Fibroblast of villous mesenchyme (primary cell): ENCODE results near the gene KPNA1. TPM values are rescaled to one million over a fixed set of nuclear protein-coding genes. Genes with fewer than 3 reads are reported as not detected.
A peak's percentile ranks its signal among the peaks of the same experiment; 100 is the strongest.
"Not testable (repeated sequence)": the region's sequence is repeated elsewhere in the genome, so short reads cannot be mapped to it uniquely, and the experiment has no call there.

Experiments
- DNase-seq: peaks from one replicate; pipeline ENCODE4 v3.0.0-alpha.2; 2010; ENCODE audit warnings: low read depth
- H3K4me3 ChIP-seq: 2 replicates; pipeline ENCODE4 v1.5.1; 2011; ENCODE audit warnings: low read depth, mild to moderate bottlenecking, low read length
- CTCF ChIP-seq: IDR thresholded peaks from 2 replicates; pipeline ENCODE4 v1.5.1; 2012; ENCODE audit warnings: low read depth, mild to moderate bottlenecking, low read length; ENCODE audit not compliant: insufficient read depth
- total RNA-seq: library from RNA; depleted of rRNA; stranded (reverse); fragments of >200 nt; gene quantifications from 2 replicates; pipeline ENCODE4 v1.2.3, GENCODE V29; 2012

KPNA1 gene
- total RNA-seq, 1 donor: 44.0 TPM

GRCh38 chr3:122502139-122502538, 12.6 kb downstream of the KPNA1 start:
- no peak for TF ChIP-seq CTCF
- DNase-seq: no peak
- no peak overlapping the region for H3K4me3 ChIP-seq

DNA sequence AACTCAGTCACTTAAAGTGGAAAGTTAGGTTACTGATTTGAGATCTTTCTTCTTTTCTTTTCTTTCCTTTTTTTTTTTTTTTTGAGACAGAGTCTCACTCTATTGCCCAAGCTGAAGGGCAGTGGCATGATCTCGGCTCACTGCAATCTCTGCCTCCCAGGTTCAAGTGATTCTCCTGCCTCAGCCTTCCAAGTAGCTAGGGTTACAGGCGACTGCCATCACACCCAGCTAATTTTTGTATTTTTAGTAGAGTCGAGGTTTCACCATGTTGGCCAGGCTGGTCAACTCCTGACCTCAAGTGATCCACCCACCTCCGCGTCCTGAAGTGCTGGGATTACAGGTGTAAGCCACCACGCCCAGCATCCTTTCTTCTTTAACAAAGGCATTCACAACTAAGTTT, 13.8 kb downstream of the KPNA1 start:
- not testable (repeated sequence) for H3K4me3 ChIP-seq, DNase-seq

- TF ChIP-seq CTCF: no peak
- no peak for DNase-seq
- no peak overlapping the region for H3K4me3 ChIP-seq
Measured at GRCh38 chr3:122498152-122498551, 16.6 kb downstream of the KPNA1 start.

- no peak overlapping the region for H3K4me3 ChIP-seq
- no peak for TF ChIP-seq CTCF
- peak; percentile 92 for DNase-seq
Measured at GRCh38 chr3:122497425-122497824, 17.3 kb downstream of the KPNA1 start.

DNA sequence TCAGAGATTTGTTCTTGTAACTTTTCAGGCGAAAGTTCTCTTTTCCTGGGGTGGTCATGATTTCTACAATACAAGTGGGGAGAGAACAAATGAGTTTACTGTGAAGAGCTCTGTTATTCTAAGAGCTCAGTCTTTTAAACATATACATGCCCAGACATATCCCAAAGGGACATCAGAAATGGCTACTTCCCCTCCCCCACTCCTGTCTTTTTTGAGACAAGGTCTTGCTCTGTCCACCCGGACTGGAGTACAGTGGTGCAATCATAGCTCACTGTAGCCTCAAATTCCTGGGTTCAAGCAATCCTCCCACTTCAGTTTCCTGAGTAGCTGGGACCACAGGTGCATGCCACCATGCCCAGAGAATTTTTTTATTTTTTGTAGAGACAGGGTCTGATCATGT, 18.2 kb downstream of the KPNA1 start:
- TF ChIP-seq CTCF: no peak
- no peak for DNase-seq

DNA sequence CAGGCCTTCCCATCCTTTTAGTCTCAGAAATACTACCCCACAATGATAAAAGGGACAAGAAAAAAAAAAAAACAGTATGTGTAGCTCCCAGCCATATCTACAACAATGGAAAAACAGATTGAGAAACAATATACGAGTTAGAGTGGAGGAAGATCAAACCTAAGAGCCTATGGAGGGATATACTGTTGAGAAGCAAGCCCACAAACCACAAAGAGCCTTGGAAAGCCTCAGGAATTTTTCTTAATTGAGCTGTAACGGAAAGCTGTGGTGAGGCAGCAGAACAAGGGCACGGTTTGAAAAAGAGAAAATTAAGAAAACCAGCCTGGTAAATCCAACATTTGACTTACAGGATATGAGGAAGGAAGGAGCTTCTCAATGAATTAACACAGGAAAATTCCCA, 21.4 kb downstream of the KPNA1 start:
- no peak overlapping the region for H3K4me3 ChIP-seq
- peak; percentile 72 for DNase-seq

More for the DNA sequence above, 18.2 kb downstream of the KPNA1 start:
- H3K4me3 ChIP-seq: no peak overlapping the region

DNA sequence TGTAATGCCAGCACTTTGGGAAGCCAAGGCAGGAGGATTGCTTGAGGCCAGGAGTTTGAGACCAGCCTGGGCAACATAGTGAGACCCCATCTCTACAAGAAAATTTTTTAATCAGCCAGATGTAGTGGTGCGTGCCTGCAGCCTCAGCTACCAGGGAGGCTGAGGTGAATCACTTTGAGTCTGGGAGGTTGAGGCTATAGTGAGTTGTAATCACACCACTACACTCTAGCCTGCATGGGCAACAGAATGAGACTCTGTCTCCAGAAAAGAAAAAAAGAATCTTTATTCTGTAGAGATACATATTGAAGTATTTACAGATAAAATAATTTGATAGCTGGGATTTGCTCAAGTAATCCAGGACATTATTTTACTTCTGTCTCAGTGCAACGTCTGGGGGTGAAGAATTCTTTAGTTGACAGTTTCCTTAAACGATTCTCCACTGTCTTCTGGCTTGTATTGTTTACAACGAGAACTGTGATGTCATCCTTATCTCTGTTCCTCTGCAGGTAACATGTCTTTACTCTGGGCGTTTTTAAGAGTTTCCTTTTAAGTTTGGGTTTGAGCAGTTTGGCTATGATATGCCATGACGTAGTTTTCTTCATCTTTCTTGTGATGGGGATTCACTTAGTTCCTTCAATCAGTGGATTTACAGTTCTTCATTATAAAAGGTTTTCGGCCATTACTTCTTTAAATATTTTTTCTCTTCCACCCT, 26.3 kb downstream of the KPNA1 start:
- no peak for DNase-seq
- no peak overlapping the region for H3K4me3 ChIP-seq
- no peak for TF ChIP-seq CTCF

More for the DNA sequence above, 21.4 kb downstream of the KPNA1 start:
- TF ChIP-seq CTCF: no peak
